Hematopoietic multipotent progenitor cell treated with erythropoietin and hydrocortisone succinate and interleukin-3 and kit ligand, for 15 days (in vitro differentiated cells): ENCODE results near the gene TENM4.
"Not testable (repeated sequence)": the region's sequence is repeated elsewhere in the genome, so short reads cannot be mapped to it uniquely, and the experiment has no call there.

Source experiments
- DNase-seq: peaks from one replicate; pipeline ENCODE4 v3.0.0-alpha.2; 2015; ENCODE audit warnings: low spot score

The TENM4 gene

DNA sequence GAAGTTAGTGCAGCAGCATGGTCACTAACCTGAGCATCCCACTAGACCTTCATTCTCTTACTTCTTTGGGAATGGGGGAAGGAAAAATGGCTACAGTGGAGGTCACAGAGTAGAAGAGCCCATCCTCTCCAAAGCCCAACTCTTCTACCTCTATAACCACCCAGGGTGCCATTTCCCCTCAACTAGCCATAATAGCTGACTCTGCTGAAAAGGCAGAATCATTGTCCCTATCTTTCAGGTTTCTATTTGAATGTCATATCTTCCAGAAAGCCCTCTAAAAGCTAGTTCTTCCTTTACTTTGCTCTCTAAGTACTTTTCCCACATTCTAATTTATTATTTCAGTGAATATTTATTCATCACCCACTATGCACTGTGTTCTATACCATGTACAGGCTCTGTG, 421.6 kb downstream of the TENM4 start:
- no peak for DNase-seq

DNA sequence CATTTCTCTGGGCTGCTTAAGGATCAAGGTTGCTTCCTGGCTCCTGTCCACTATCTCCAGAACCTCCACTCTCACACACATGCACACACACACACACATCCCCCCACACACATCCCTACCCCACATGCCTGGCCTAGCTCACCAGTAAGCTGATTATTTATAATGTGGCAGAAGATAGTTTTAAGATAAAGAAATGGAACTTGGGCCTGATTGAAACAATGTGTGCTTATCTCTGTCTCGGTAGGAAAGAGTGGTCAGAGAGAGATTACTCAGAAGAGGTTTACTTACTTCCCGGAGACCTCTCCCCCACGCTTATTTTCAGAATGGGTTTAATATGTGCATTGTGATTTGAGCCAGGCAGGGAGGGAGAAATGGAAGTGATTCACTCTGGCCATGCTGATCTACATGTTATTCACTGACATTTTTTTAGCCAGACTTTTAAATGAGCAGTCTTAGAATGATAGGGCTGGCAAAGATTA, 422.4 kb downstream of the TENM4 start:
- DNase-seq: no peak

GRCh38 chr11:79017811-79018210, 423.0 kb downstream of the TENM4 start:
- DNase-seq: no peak

DNA sequence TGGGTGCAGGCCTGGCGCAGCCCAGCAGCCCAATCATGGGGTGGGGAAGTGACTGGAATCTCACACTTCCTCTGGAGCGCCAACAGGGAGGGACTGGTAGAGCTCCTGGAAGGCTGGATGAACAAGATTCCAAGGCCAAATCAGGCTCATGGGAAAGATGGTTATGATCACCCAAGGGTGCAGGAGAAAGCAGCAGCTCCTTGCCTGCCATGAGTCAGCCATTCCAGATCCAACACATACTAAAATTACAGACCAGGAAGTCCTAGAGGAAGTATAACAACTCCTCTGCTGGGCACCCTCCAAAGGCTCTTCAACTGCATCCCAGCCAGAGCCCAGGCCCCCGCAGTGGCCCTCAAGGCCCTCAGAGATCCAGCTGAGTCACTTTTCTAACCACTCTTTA, 427.3 kb downstream of the TENM4 start:
- no peak for DNase-seq

GRCh38 chr11:79011357-79011756, 429.5 kb downstream of the TENM4 start:
- DNase-seq: no peak

GRCh38 chr11:79007771-79008402, 432.9 kb downstream of the TENM4 start:
- DNase-seq: no peak

GRCh38 chr11:79006854-79007253, 434.0 kb downstream of the TENM4 start:
- no peak for DNase-seq

GRCh38 chr11:78996007-78996406, 444.8 kb downstream of the TENM4 start:
- DNase-seq: no peak

DNA sequence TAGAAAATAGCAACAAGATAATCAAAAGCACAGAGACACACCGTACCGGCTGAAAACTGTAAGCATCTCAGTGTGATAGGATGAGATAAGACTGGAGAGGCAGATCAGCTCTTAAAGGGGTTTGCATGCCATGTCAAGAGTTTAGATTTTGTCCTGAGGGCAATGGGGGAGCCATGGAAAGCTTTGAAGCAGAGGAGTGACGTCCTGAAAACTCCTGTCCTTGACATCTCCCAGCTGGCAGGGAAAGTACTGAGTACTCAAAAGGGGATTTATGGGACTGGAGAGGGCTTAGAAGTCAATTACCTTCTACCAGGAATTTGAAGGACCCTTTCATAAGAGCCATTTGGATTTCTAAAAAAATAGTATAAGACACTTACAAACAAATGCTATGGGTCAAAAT, 445.7 kb downstream of the TENM4 start:
- no peak for DNase-seq

DNA sequence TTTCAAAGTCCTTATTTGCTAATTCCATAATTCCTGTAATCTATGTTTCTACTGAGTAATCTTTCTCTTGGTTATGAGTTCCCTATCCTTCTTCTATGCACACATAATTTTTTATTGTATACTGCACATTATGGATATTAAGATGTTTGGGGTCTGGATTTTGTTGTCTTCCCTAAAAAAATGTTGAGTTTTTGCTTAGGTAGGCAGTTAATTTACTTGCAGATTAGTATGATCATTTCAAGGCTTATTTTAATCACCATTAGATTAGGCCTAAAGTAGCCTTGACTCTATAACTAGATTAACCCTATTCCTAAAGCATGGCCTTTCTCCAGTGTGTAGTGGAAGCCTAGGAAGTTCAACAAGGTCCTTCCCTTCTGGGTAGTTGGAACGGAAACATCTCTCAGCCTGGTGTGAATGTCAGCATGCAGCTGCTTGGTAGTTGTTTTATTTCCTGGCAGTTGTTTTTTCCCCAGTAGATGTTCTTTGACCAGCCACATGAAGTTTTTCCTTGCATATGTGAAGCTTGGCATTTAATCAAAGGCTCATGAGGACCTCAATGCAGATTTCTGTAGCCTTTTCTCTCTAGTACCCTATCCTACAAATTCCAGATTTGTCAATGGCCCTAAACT, 446.9 kb downstream of the TENM4 start:
- DNase-seq: no peak

- DNase-seq: no peak
Observed at GRCh38 chr11:78991681-78992080, 449.1 kb downstream of the TENM4 start.

- no peak for DNase-seq
Observed at GRCh38 chr11:78990261-78990660, 450.6 kb downstream of the TENM4 start.

DNA sequence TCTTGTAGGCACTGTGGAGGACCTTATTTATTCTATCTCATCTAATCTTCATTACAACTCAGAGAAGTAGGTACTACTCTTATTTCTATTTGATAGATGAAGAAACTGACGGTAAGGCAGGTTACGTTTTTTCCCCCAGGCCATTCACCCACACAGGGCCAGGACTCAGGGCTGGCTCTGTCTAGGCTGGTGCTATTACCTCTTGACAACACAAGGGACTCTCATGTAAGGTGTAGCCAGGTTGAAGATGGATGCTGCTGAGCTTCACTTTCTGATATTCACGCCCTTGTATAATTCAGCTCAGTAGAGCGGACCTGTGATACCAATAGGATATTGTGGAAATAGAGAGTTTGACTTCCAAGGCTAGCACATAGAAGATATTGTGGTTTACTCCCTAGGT, 453.1 kb downstream of the TENM4 start:
- no peak for DNase-seq

DNA sequence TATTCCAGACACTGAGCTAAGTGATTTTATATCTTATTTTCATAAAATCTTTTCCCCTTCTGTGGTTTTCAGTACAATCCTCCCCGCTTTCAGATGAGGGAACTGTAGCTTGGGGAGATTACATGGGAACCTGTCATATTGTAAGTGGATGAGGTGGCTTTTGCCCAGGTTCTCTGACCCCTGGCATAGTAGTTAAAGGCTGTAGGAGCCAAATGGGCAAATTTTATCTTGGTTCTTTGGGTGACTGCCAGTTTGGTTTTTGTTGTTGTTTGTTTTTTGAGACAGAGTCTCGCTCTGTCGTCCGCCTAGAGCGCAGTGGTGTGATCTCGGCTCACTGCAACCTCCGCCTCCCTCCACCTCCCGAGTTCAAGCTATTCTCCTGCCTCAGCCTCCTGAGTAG, 454.5 kb downstream of the TENM4 start:
- no peak for DNase-seq

GRCh38 chr11:78985663-78986062, 455.2 kb downstream of the TENM4 start:
- DNase-seq: no peak

- DNase-seq: no peak
Observed at GRCh38 chr11:78982473-78982872, 458.4 kb downstream of the TENM4 start.

GRCh38 chr11:78981153-78981552, 459.7 kb downstream of the TENM4 start:
- DNase-seq: no peak

DNA sequence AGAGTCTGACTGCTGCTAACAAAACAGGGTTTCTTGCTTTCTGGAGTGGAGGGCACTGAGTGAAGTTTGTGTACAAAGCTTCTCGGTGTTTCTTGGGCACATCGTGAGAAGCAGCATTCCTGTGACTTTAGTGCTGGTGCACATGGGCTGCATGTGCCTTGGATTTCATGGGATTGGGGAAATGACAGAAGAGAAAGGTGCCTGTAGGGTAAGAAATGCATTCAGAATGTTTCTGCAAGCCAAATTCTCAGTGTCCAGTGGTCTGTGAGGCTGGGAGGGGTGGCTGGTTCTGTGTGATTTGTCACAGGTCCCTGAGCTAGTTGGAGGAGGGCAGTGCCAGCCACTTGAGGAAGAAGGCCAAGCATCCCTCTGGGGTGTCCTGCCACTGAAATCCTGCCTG, 462.0 kb downstream of the TENM4 start:
- no peak for DNase-seq

- not testable (repeated sequence) for DNase-seq
Observed at GRCh38 chr11:78977848-78978247, 463.0 kb downstream of the TENM4 start.

- no peak for DNase-seq
Observed at GRCh38 chr11:78977009-78977408, 463.8 kb downstream of the TENM4 start.

- no peak for DNase-seq
Observed at GRCh38 chr11:78975081-78975480, 465.7 kb downstream of the TENM4 start.

DNA sequence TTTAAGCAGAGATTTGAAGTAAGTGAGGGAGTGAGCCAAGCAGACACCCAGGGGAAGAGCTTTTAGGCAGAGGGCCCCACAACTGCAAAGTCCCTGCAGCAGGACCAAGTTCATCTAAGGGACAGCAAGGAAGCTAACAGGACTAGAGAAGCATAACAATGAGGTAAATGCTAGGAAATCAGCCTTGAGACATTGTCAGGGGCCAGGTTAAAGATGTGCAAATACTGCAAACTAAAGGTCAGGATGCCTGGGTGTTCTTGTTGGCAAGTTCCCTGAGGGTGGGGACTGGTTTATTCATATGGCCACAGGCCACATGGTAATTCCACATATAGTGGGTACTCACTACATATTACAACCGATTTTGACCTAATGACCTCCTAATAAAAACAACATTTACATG, 467.0 kb downstream of the TENM4 start:
- DNase-seq: no peak

DNA sequence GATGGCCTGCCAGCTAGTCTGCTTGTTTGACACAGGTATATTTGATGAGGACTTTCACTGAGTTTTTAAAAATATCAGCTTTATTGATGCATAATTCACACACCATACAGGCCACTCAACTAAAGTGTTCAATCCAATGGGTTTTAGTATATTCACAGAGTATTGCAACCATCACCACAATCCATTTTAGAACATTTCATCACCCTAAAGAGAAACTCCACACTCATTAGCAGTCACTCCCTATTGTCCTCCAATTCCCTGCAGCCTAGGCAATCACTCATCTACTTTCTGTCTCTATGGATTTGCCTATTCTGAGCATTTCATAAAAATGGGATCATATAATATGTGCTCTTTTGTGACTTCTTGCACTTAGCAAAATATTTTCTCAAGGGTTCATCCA, 468.2 kb downstream of the TENM4 start:
- DNase-seq: no peak

- DNase-seq: no peak
Observed at GRCh38 chr11:78972177-78972576, 468.7 kb downstream of the TENM4 start.
